Measurements from ENCODE around the gene KIRREL3. TPM values are rescaled to one million over a fixed set of nuclear protein-coding genes. Genes with fewer than 3 reads are reported as not detected.

KIRREL3 gene
- total and polyA plus RNA-seq, 4 donors = 0.90 TPM; not detected in 3

DNA sequence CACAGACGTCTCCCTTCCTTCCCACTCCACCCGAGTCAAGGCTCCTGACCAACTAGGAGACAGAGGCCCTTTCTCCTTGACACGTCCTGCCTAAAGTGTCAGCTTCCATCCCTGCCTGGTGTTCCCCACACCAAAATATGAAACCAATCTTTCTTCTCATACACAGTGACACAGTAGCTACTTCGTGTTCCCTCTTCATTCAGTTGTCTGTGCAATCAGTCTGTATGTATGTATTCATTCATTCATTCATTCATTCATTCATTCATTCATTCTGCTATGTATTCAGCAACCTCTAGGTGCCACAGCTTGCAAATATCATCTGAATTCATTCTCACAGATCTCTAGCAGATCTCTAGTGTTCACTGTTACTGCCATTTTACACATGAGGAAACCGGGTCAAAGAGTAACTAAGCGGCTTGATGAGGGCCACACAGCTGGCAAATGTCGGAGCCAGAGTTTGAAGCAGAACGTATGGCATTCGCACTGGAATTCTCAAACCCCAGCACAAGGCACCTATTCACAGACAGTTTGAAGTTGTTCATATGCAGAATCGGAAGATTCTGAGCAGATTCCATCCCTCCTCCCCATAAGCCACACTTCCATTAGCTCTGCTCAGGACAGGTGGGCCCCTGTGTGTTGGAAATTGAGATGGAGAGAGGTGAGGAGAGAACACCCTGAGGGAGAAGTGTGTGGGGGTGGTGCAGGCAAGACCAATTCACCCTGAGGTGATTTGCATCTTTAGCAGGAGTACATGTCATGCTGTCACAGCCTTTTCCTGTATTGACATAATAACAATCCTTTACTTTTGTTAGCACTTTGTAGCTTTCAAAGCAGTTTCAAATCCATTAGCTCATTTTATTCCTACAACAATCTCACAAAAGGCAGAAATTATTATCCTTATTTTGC is 369.4 kb downstream of the KIRREL3 start:
- no peaks in the 10 kb centered on the region for H3K27me3 ChIP-seq (ENCODE audit: control insufficient read depth in 1 of 2, insufficient read depth in 2 of 2, low read length in 1 of 2)
- H3K4me1 ChIP-seq (ENCODE audit: control insufficient read depth in 1 of 2, insufficient read depth in 2 of 2, low read length in 2 of 2) = no peaks in the 10 kb centered on the region
- 75 to 77% methylated on average over 10 of the region's 10 CpGs for WGBS, 2 donors
- no peak for ATAC-seq (ENCODE audit: low FRiP score)
- no peak overlapping the region for H3K4me3 ChIP-seq (ENCODE audit: low read length in 2 of 2)
- H3K27ac ChIP-seq (ENCODE audit: low read depth in 1 of 2, low read length in 2 of 2) = no peak overlapping the region
- DNase-seq = no peak
- no peaks in the 10 kb centered on the region for H3K36me3 ChIP-seq (ENCODE audit: control insufficient read depth in 1 of 2, insufficient read depth in 2 of 2, low read length in 1 of 2)
- intact Hi-C loops (cut with DNase I) = no loop called here
- no peaks in the 10 kb centered on the region for H3K9me3 ChIP-seq (ENCODE audit: control insufficient read depth, low read length)

DNA sequence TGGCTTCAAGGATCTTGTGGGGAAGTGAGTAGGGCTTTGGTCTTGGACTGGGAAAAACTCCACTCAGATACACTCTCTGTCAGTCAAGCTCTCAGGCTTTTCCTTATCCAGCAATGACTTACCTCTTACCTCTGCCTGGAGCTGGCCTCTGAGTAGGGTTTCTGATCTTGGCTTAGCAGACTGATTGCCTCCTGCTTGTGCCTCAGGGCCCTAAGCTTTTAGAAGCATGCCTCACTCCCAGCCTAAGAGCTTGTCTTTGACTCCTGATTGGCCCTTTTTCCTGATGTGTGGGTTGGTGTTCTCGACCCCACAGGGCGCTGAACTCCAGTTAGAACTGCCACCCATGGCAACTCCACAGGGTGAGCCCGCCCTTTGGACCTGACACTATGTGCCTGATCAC is 370.1 kb downstream of the KIRREL3 start:
- no peaks in the 10 kb centered on the region for H3K9me3 ChIP-seq (ENCODE audit: control insufficient read depth, low read length)
- no peaks in the 10 kb centered on the region for H3K27me3 ChIP-seq (ENCODE audit: control insufficient read depth in 1 of 2, insufficient read depth in 2 of 2, low read length in 1 of 2)
- H3K27ac ChIP-seq (ENCODE audit: low read depth in 1 of 2, low read length in 2 of 2) = no peak overlapping the region
- WGBS, 2 donors = 89 to 90% methylated on average over 3 of the region's 3 CpGs
- no peaks in the 10 kb centered on the region for H3K4me1 ChIP-seq (ENCODE audit: control insufficient read depth in 1 of 2, insufficient read depth in 2 of 2, low read length in 2 of 2)
- no peak overlapping the region for H3K4me3 ChIP-seq (ENCODE audit: low read length in 2 of 2)
- ATAC-seq (ENCODE audit: low FRiP score) (no peak), DNase-seq (no peak)
- H3K36me3 ChIP-seq (ENCODE audit: control insufficient read depth in 1 of 2, insufficient read depth in 2 of 2, low read length in 1 of 2) = no peaks in the 10 kb centered on the region
- intact Hi-C loops (cut with DNase I) = no loop called here

DNA sequence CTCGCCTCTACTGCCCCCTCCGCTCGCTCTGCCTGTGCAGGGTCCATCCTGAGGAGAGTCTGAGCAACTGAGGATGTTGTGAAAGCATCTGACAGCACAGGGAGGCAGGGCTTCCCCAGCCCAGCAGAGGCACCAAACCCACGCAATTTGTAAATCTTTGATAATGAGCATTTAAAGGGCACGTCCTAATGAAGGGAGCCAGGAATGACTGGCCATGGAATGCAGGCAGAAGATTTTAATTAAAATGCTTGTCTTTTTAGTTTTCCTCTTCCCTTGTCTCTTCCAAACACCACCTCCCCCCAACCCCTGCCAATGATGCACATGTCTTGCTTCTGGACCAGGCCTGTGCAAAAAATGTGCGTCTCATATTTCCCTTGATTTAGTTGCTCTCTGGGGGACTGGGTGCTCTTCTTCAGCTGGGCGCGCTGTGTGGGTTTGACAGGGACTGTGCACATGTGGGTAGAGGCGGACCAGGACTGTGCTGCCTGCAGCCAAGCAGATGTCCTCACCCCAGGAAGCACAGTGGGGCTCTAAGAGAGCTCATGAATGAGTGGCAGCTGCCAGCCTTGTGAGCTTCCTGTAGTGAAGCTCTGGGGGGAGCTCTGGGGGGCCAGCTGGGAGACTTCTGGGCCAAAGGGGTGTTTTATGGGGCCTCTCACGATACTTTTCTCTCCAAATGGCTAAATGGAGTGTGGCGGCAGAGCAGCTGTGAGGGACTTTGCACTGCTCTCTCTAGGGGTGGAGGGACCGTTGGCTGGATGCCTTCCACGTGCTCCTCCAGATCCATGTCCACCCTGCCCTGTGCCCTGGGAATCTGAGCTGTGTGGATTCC is 371.6 kb downstream of the KIRREL3 start:
- H3K27me3 ChIP-seq (ENCODE audit: control insufficient read depth in 1 of 2, insufficient read depth in 2 of 2, low read length in 1 of 2) = no peaks in the 10 kb centered on the region
- DNase-seq (no peak), ATAC-seq (ENCODE audit: low FRiP score) (no peak)
- H3K4me3 ChIP-seq (ENCODE audit: low read length in 2 of 2) = no peak overlapping the region
- 61 to 64% methylated on average over 13 of the region's 13 CpGs for WGBS, 2 donors
- no peaks in the 10 kb centered on the region for H3K9me3 ChIP-seq (ENCODE audit: control insufficient read depth, low read length)
- no peaks in the 10 kb centered on the region for H3K36me3 ChIP-seq (ENCODE audit: control insufficient read depth in 1 of 2, insufficient read depth in 2 of 2, low read length in 1 of 2)
- no peaks in the 10 kb centered on the region for H3K4me1 ChIP-seq (ENCODE audit: control insufficient read depth in 1 of 2, insufficient read depth in 2 of 2, low read length in 2 of 2)
- intact Hi-C loops (cut with DNase I) = no loop called here
- H3K27ac ChIP-seq (ENCODE audit: low read depth in 1 of 2, low read length in 2 of 2) = no peak overlapping the region

DNA sequence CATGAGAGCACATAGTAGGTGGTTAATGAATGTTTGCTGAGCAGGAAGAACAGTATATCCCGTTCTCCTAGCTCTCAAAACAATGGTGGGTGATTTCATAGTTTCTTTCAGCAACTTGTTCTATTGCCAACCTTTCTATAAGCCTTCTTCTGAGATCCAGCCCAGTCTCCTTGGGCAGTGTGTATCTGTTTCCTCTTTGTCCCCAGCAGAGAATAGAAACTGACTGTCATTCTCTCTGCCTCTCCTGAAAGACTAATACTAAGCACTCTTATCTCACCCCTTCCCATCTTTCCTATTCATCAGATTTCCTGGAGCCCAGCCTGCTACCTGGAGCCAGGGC is 372.1 kb downstream of the KIRREL3 start:
- Histone ChIP-seq H3K27ac (ENCODE audit: low read depth in 1 of 2, low read length in 2 of 2) (no peak overlapping the region), H3K4me3 (ENCODE audit: low read length in 2 of 2) (no peak overlapping the region), H3K27me3 (ENCODE audit: control insufficient read depth in 1 of 2, insufficient read depth in 2 of 2, low read length in 1 of 2) (no peaks in the 10 kb centered on the region), H3K36me3 (ENCODE audit: control insufficient read depth in 1 of 2, insufficient read depth in 2 of 2, low read length in 1 of 2) (no peaks in the 10 kb centered on the region), H3K4me1 (ENCODE audit: control insufficient read depth in 1 of 2, insufficient read depth in 2 of 2, low read length in 2 of 2) (no peaks in the 10 kb centered on the region), H3K9me3 (ENCODE audit: control insufficient read depth, low read length) (no peaks in the 10 kb centered on the region)
- ATAC-seq (ENCODE audit: low FRiP score) (no peak), DNase-seq (no peak)
- WGBS, 2 donors = 38 to 47% methylated on average over 1 of the region's 1 CpG
- intact Hi-C loops (cut with DNase I) = no loop called here

DNA sequence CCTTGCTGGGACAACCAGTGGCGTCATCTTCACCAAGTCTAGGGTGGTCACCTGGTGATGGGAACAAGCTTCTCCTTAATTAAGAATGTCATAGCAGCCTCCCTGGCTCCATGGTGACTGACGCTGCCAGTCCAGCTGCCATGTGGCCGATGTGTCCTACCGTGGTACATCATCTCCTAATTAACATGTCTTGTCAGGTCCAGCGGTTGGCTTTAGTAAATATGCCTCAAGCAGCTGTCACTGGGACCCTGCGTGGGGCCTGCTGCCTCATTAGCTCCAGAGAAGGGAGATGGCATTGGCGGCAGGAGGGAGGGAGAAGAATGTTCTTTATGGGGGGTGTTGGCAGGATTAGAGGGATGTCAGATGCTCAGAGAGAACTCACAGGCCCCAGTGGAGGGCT is 373.1 kb downstream of the KIRREL3 start:
- DNase-seq (no peak), ATAC-seq (ENCODE audit: low FRiP score) (no peak)
- Histone ChIP-seq H3K36me3 (ENCODE audit: control insufficient read depth in 1 of 2, insufficient read depth in 2 of 2, low read length in 1 of 2) (no peaks in the 10 kb centered on the region), H3K27me3 (ENCODE audit: control insufficient read depth in 1 of 2, insufficient read depth in 2 of 2, low read length in 1 of 2) (no peaks in the 10 kb centered on the region), H3K27ac (ENCODE audit: low read depth in 1 of 2, low read length in 2 of 2) (no peak overlapping the region), H3K4me1 (ENCODE audit: control insufficient read depth in 1 of 2, insufficient read depth in 2 of 2, low read length in 2 of 2) (no peaks in the 10 kb centered on the region), H3K9me3 (ENCODE audit: control insufficient read depth, low read length) (no peaks in the 10 kb centered on the region), H3K4me3 (ENCODE audit: low read length in 2 of 2) (no peak overlapping the region)
- intact Hi-C loops (cut with DNase I) = no loop called here
- 87 to 89% methylated on average over 7 of the region's 7 CpGs for WGBS, 2 donors

DNA sequence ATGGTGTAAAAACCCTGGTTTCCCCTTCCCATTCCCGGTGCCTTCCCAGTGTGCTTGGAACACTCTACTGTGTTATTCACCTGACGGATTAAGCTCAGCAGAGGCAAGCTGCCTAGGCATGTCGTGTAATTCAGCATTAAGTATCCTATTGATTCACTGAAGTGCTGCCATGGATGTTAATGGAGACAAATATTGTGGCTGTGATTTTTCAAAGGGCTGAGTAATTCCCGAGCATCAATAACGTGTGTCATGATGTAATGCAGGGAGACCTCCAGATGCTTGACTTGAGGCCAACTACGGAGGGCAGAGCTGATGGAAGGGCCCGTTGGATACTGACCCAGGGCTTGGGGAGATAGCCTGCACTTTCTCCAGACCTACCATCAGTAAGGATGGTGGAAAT is 376.1 kb downstream of the KIRREL3 start:
- WGBS, 2 donors = 43 to 44% methylated on average over 7 of the region's 7 CpGs

DNA sequence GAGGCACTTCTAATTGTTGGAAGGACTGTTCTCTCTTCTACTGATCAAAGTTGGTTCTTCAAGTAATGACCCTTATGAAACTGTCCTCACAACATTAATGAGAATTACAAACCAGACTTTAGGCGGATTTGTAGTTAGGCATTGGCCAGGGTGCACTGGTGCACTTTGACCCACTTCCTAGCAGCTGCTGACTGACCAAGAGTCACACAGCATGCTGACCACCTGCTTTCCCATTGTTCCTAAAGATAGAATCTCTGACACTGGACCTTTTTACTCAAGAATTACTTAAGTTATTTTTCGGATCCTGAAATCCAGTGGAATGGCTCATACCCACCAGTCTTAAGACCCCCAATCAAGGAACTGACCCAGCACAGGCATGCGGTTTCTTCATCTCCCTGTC is 381.1 kb downstream of the KIRREL3 start:
- 86 to 88% methylated on average over 3 of the region's 3 CpGs for WGBS, 2 donors
- no peaks in the 10 kb centered on the region for H3K36me3 ChIP-seq (ENCODE audit: control insufficient read depth in 1 of 2, insufficient read depth in 2 of 2, low read length in 1 of 2)
- intact Hi-C loops (cut with DNase I) = no loop called here
- no peak overlapping the region for H3K4me3 ChIP-seq (ENCODE audit: low read length in 2 of 2)
- no peaks in the 10 kb centered on the region for H3K9me3 ChIP-seq (ENCODE audit: control insufficient read depth, low read length)
- ATAC-seq (ENCODE audit: low FRiP score) = no peak
- no peaks in the 10 kb centered on the region for H3K27me3 ChIP-seq (ENCODE audit: control insufficient read depth in 1 of 2, insufficient read depth in 2 of 2, low read length in 1 of 2)
- H3K27ac ChIP-seq (ENCODE audit: low read depth in 1 of 2, low read length in 2 of 2) = no peak overlapping the region
- H3K4me1 ChIP-seq (ENCODE audit: control insufficient read depth in 1 of 2, insufficient read depth in 2 of 2, low read length in 2 of 2) = no peaks in the 10 kb centered on the region
- no peak for DNase-seq

More for the DNA sequence above, 376.1 kb downstream of the KIRREL3 start:
- Histone ChIP-seq H3K9me3 (ENCODE audit: control insufficient read depth, low read length) (no peaks in the 10 kb centered on the region), H3K36me3 (ENCODE audit: control insufficient read depth in 1 of 2, insufficient read depth in 2 of 2, low read length in 1 of 2) (no peaks in the 10 kb centered on the region), H3K4me3 (ENCODE audit: low read length in 2 of 2) (no peak overlapping the region), H3K4me1 (ENCODE audit: control insufficient read depth in 1 of 2, insufficient read depth in 2 of 2, low read length in 2 of 2) (no peaks in the 10 kb centered on the region), H3K27ac (ENCODE audit: low read depth in 1 of 2, low read length in 2 of 2) (no peak overlapping the region), H3K27me3 (ENCODE audit: control insufficient read depth in 1 of 2, insufficient read depth in 2 of 2, low read length in 1 of 2) (no peaks in the 10 kb centered on the region)
- intact Hi-C loops (cut with DNase I) = no loop called here
- ATAC-seq (ENCODE audit: low FRiP score) (no peak), DNase-seq (no peak)

DNA sequence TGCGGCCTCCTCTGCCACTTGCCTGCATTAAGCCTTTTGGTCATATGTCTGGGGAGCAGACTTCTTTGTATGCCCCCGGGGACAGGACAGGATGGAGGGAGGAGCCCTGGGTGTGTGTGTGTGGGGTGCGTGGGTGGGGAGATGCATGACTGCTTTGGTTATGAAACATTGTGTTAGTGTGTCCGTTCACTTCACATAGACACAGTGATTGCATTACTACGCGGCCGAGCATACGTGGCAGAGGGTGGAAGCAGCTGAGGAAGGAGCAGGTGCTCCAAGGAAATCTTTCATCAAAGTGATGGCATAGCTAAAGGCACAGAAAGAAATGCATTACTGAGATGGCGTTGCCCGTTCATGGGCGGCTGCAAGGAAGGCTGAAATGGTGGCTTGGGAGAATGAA is 384.7 kb downstream of the KIRREL3 start:
- Histone ChIP-seq H3K4me1 (ENCODE audit: control insufficient read depth in 1 of 2, insufficient read depth in 2 of 2, low read length in 2 of 2) (no peaks in the 10 kb centered on the region), H3K36me3 (ENCODE audit: control insufficient read depth in 1 of 2, insufficient read depth in 2 of 2, low read length in 1 of 2) (no peaks in the 10 kb centered on the region), H3K27me3 (ENCODE audit: control insufficient read depth in 1 of 2, insufficient read depth in 2 of 2, low read length in 1 of 2) (no peaks in the 10 kb centered on the region), H3K4me3 (ENCODE audit: low read length in 2 of 2) (no peak overlapping the region), H3K9me3 (ENCODE audit: control insufficient read depth, low read length) (no peaks in the 10 kb centered on the region), H3K27ac (ENCODE audit: low read depth in 1 of 2, low read length in 2 of 2) (no peak overlapping the region)
- intact Hi-C loops (cut with DNase I) = no loop called here
- DNase-seq (no peak), ATAC-seq (ENCODE audit: low FRiP score) (no peak)
- WGBS, 2 donors = 80 to 88% methylated on average over 11 of the region's 11 CpGs

DNA sequence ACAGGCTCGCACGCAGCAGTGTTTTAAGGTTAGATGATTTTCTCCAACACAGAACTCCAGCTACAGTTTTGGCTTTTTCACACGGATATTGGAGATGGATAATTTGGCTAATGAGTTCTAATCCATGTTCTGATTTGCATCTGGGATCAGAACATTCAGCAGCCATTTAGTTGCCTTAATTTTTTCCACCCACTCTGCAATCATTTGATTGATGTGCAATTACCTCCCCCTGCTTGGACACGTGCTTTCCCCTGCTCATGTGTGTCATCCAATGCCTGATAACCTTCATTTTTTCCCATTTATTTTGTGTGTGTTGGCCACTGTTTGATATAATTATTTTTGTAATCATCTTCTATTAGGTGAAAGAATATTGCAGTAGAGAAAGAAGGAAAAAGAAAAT is 387.3 kb downstream of the KIRREL3 start:
- Histone ChIP-seq H3K36me3 (ENCODE audit: control insufficient read depth in 1 of 2, insufficient read depth in 2 of 2, low read length in 1 of 2) (no peaks in the 10 kb centered on the region), H3K9me3 (ENCODE audit: control insufficient read depth, low read length) (no peaks in the 10 kb centered on the region), H3K27ac (ENCODE audit: low read depth in 1 of 2, low read length in 2 of 2) (no peak overlapping the region), H3K4me1 (ENCODE audit: control insufficient read depth in 1 of 2, insufficient read depth in 2 of 2, low read length in 2 of 2) (no peaks in the 10 kb centered on the region), H3K4me3 (ENCODE audit: low read length in 2 of 2) (no peak overlapping the region), H3K27me3 (ENCODE audit: control insufficient read depth in 1 of 2, insufficient read depth in 2 of 2, low read length in 1 of 2) (no peaks in the 10 kb centered on the region)
- ATAC-seq (ENCODE audit: low FRiP score) (no peak), DNase-seq (no peak)
- intact Hi-C loops (cut with DNase I) = no loop called here
- 64 to 72% methylated on average over 4 of the region's 4 CpGs for whole genome bisulfite sequencing, 2 donors
